HEK293T (cell line): ENCODE measurements around the gene FBXL17.

Source experiments
- CTCF ChIA-PET: fragments of 350-600 bp; formaldehyde crosslinking; extraction: SDS; loops from one replicate; lab custom pipeline; 2021; ENCODE audit warnings: antibody characterized with exemption, inconsistent platforms; lab: Yijun Ruan, JAX
- POLR2A ChIA-PET: fragments of 350-600 bp; formaldehyde crosslinking; extraction: SDS; loops from one replicate; lab custom pipeline; 2020; ENCODE audit warnings: antibody characterized with exemption, inconsistent platforms; lab: Yijun Ruan, JAX
- DNase-seq: peaks from one replicate; pipeline ENCODE4 v3.0.0; 2012; ENCODE audit warnings: mixed read lengths; ENCODE audit errors: extremely low spot score
- ARNT ChIP-seq: fragments of 450-650 bp; IDR thresholded peaks from 2 replicates; pipeline ENCODE4 v1.6.1; 2017; ENCODE audit warnings: mild to moderate bottlenecking
- BHLHE40 ChIP-seq: fragments of 450-650 bp; IDR thresholded peaks from 2 replicates; pipeline ENCODE4 v1.6.1; 2016; ENCODE audit warnings: mild to moderate bottlenecking, moderate library complexity, borderline replicate concordance
- CTBP1 ChIP-seq: fragments of 450-650 bp; IDR thresholded peaks from 2 replicates; pipeline ENCODE4 v1.6.1; 2016; ENCODE audit warnings: borderline replicate concordance
- ELF4 ChIP-seq: fragments of 450-650 bp; IDR thresholded peaks from 2 replicates; pipeline ENCODE4 v1.6.1; 2017; ENCODE audit warnings: antibody characterized with exemption
- FOXA1 ChIP-seq: fragments of 450-650 bp; IDR thresholded peaks from 2 replicates; pipeline ENCODE4 v1.6.1; 2016; ENCODE audit warnings: mild to moderate bottlenecking
- FOXK2 ChIP-seq: fragments of 450-650 bp; IDR thresholded peaks from 2 replicates; pipeline ENCODE4 v1.6.1; 2016; ENCODE audit warnings: mild to moderate bottlenecking
- FOXM1 ChIP-seq: fragments of 450-650 bp; IDR thresholded peaks from 2 replicates; pipeline ENCODE4 v1.6.1; 2017; ENCODE audit warnings: mild to moderate bottlenecking, borderline replicate concordance
- HDGF ChIP-seq: fragments of 450-650 bp; IDR thresholded peaks from 2 replicates; pipeline ENCODE4 v1.6.1; 2017; ENCODE audit warnings: antibody characterized with exemption, borderline replicate concordance
- L3MBTL2 ChIP-seq: fragments of 450-650 bp; conservative IDR thresholded peaks from 2 replicates; pipeline ENCODE4 v1.6.1; 2016; ENCODE audit warnings: mild to moderate bottlenecking
- LEF1 ChIP-seq: fragments of 450-650 bp; IDR thresholded peaks from 2 replicates; pipeline ENCODE4 v1.6.1; 2017; ENCODE audit warnings: mild to moderate bottlenecking, borderline replicate concordance
- NFRKB ChIP-seq: fragments of 450-650 bp; IDR thresholded peaks from 2 replicates; pipeline ENCODE4 v1.6.1; 2016; ENCODE audit warnings: mild to moderate bottlenecking, moderate library complexity
- PKNOX1 ChIP-seq: fragments of 450-650 bp; IDR thresholded peaks from 2 replicates; pipeline ENCODE4 v1.6.1; 2016
- SP1 ChIP-seq: fragments of 450-650 bp; IDR thresholded peaks from 2 replicates; pipeline ENCODE4 v1.6.1; 2017
- SUZ12 ChIP-seq: fragments of 450-650 bp; IDR thresholded peaks from 2 replicates; pipeline ENCODE4 v1.6.1; 2016; ENCODE audit warnings: mild to moderate bottlenecking
- TARDBP ChIP-seq: fragments of 450-650 bp; IDR thresholded peaks from 2 replicates; pipeline ENCODE4 v1.6.1; 2016
- ZNF384 ChIP-seq: fragments of 450-650 bp; IDR thresholded peaks from 2 replicates; pipeline ENCODE4 v1.6.1; 2016

Gene FBXL17

GRCh38 chr5:107894361-107894760 lies 487.5 kb downstream of the FBXL17 start:
- TF ChIP-seq FOXK2 (no peak), ZNF384 (no peak), PKNOX1 (no peak), SP1 (no peak), ELF4 (no peak)
- CTCF ChIA-PET, result no interaction called here
- no peak for DNase-seq
- POLR2A ChIA-PET, result no interaction called here

- ChIA-PET CTCF (interaction anchor here (0.5 kb wide), 1 partner anchor 155 kb away, joined by 3 read pairs; no protein-coding TSS in a partner anchor), POLR2A (interaction anchor here (0.6 kb wide), 1 partner anchor 762 kb away, joined by 3 read pairs; no protein-coding TSS in a partner anchor)
- no peak for DNase-seq
- TF ChIP-seq FOXK2 (no peak), SP1 (no peak), HDGF (no peak), BHLHE40 (no peak), SUZ12 (no peak), ARNT (no peak), ZNF384 (no peak), FOXM1 (no peak), TARDBP (no peak), PKNOX1 (no peak), LEF1 (no peak), ELF4 (no peak), NFRKB (no peak), CTBP1 (no peak), FOXA1 (no peak)
These were observed 488.3 kb downstream of the FBXL17 start for GRCh38 chr5:107893642-107894041.

- POLR2A ChIA-PET, result no interaction called here
- no peak for DNase-seq
- CTCF ChIA-PET, result no interaction called here
- TF ChIP-seq ARNT (no peak), FOXA1 (no peak), NFRKB (no peak), SUZ12 (no peak), ELF4 (no peak), SP1 (no peak), FOXK2 (no peak), FOXM1 (no peak), LEF1 (no peak), ZNF384 (no peak), HDGF (no peak), CTBP1 (no peak), BHLHE40 (no peak), PKNOX1 (no peak), TARDBP (no peak), L3MBTL2 (no peak)
These were observed 492.5 kb downstream of the FBXL17 start for GRCh38 chr5:107889387-107889786.

GRCh38 chr5:107888541-107888940 lies 493.4 kb downstream of the FBXL17 start:
- ChIA-PET POLR2A (no interaction called here), CTCF (no interaction called here)
- no peak for TF ChIP-seq PKNOX1
- TF ChIP-seq TARDBP, result no peak
- no peak for TF ChIP-seq FOXA1
- TF ChIP-seq L3MBTL2, result no peak
- TF ChIP-seq SP1, result no peak
- TF ChIP-seq NFRKB, result no peak
- no peak for TF ChIP-seq FOXK2
- no peak for TF ChIP-seq FOXM1
- TF ChIP-seq ZNF384, result no peak
- TF ChIP-seq HDGF, result no peak
- TF ChIP-seq LEF1, result no peak
- TF ChIP-seq ARNT, result no peak
- TF ChIP-seq ELF4, result no peak
- TF ChIP-seq SUZ12, result no peak
- no peak for TF ChIP-seq CTBP1
- no peak for TF ChIP-seq BHLHE40
- DNase-seq, result no peak

GRCh38 chr5:107887166-107887943 lies 494.5 kb downstream of the FBXL17 start:
- TF ChIP-seq BHLHE40 (no peak), PKNOX1 (no peak), FOXK2 (no peak), L3MBTL2 (no peak), SUZ12 (no peak), NFRKB (no peak), SP1 (no peak), FOXA1 (no peak), FOXM1 (no peak), ZNF384 (no peak), ELF4 (no peak)
- ChIA-PET POLR2A (no interaction called here), CTCF (no interaction called here)
- peak; percentile 13 for DNase-seq
